Thyroid gland (tissue), 4 donors: Measurements from ENCODE around the gene IQSEC1.

Experiments used
- CTCF ChIP-seq, 6 experiments: fragments of 200-600 bp in 3 of 6; fragments of 450-650 bp in 3 of 6; sonication (generic) in 3 of 6; IDR thresholded peaks; one replicate each; pipeline ENCODE4 v1.5.1; 2016 to 2019; ENCODE audit warnings: antibody characterized with exemption in 6 of 6, mild to moderate bottlenecking in 2 of 6, inconsistent platforms in 1 of 6, moderate library complexity in 1 of 6
- POLR2A ChIP-seq, 2 donors: fragments of 450-650 bp; IDR thresholded peaks; one replicate each; pipeline ENCODE4 v1.6.1; 2017; ENCODE audit warnings: antibody characterized with exemption in 2 of 2, mild to moderate bottlenecking in 2 of 2, moderate library complexity in 1 of 2

- no peak for TF ChIP-seq CTCF (IDR thresholded peaks at IDR 0.05)
- TF ChIP-seq POLR2A (IDR thresholded peaks at IDR 0.05) = no peak
Observed at GRCh38 chr3:12884186-12884680, 189.0 kb downstream of the IQSEC1 start.
